Measurements from ENCODE around the gene FYN. TPM values are rescaled to one million over a fixed set of nuclear protein-coding genes. Genes with fewer than 3 reads are reported as not detected.

FYN gene
- total and polyA plus RNA-seq, 2 of the 13 experiments (the other 11 are each of a cell fraction or from before 2014, with no cell fraction given), result 15.5 to 24.6 TPM

GRCh38 chr6:111850295-111850937 lies 22.8 kb downstream of the FYN start (continued):
- TF ChIP-seq BRF2 (CRISPR knock-in tag; IDR thresholded peaks at IDR 0.05) (no peak), CREB1 (IDR thresholded peaks at IDR 0.05) (no peak), CREB1 (CRISPR knock-in tag; IDR thresholded peaks at IDR 0.05) (no peak)

- Histone ChIP-seq H3K9me3 (ENCODE audit: low read length) (no peaks in the 10 kb centered on the region), H3K4me1 (ENCODE audit: insufficient read depth, low read length) (peaks cover 38% of the 10 kb centered on the region), H3K4me3 (replicated peaks in 1 of 3; ENCODE audit: insufficient read depth in 1 of 3, low read depth in 2 of 3, low read length in 3 of 3) (no peak overlapping the region), H3K4me2 (ENCODE audit: low read depth, low read length) (no peak overlapping the region), H3K79me2 (ENCODE audit: insufficient read depth, low read length) (no peaks in the 10 kb centered on the region), H3K27ac (ENCODE audit: extremely low read length, insufficient read depth, low read length) (no peak overlapping the region), H4K20me1 (ENCODE audit: insufficient read depth, low read length) (no peaks in the 10 kb centered on the region), H3K27me3 (ENCODE audit: control insufficient read depth in 1 of 2, insufficient read depth in 2 of 2, low read length in 2 of 2) (no peaks in the 10 kb centered on the region), H2AFZ (ENCODE audit: low read length) (no peak overlapping the region), H3K36me3 (replicated peaks in 1 of 2; ENCODE audit: control insufficient read depth in 1 of 2, insufficient read depth in 2 of 2, low read length in 2 of 2) (no peaks in the 10 kb centered on the region), H3K9ac (ENCODE audit: insufficient read depth, low read depth, low read length) (no peak overlapping the region)
- in situ Hi-C loops (cut with HindIII; ENCODE audit: extremely low pct_ligation_motif_present, low pct_unique_long_range_greater_than_20kb) (no loop called here), intact Hi-C loops (cut with micrococcal nuclease; ENCODE audit: unreplicated experiment) (no loop called here)
- WGBS (ENCODE audit: low lambda C conversion rate), result 76% methylated on average over 5 of the region's 5 CpGs
- ChIA-PET POLR2A (no interaction called here), CTCF (ENCODE audit: low intra/inter-chr PET ratio, low total read pairs) (no interaction called here)
- DNase-seq (ENCODE audit: low spot score), result no peak
- FAIRE-seq, result no peak
- BruUV-seq (replicated peaks), result no TSS peak
- ATAC-seq, result no peak
- TF ChIP-seq SNAI1 (CRISPR knock-in tag; IDR thresholded peaks at IDR 0.05; ENCODE audit: borderline replicate concordance) (no peak), ZFP41 (CRISPR knock-in tag; IDR thresholded peaks at IDR 0.05; ENCODE audit: borderline replicate concordance) (no peak), SOX13 (IDR thresholded peaks at IDR 0.05) (no peak), SOX13 (CRISPR knock-in tag; conservative IDR thresholded peaks at IDR 0.05 in 1 of 2, IDR thresholded peaks at IDR 0.05 in 1 of 2) (no peak), FIP1L1 (IDR thresholded peaks at IDR 0.05; ENCODE audit: borderline replicate concordance, insufficient read depth, low read depth, low read length) (no peak), BCLAF1 (IDR thresholded peaks at IDR 0.05) (no peak), ZNF547 (CRISPR knock-in tag; IDR thresholded peaks at IDR 0.05) (no peak), SMAD1 (CRISPR knock-in tag; IDR thresholded peaks at IDR 0.05; ENCODE audit: borderline replicate concordance, low read depth) (no peak), MTERF4 (CRISPR knock-in tag; IDR thresholded peaks at IDR 0.05) (no peak), NFYC (CRISPR knock-in tag; IDR thresholded peaks at IDR 0.05) (no peak)
Measured at GRCh38 chr6:111849298-111849697, 24.0 kb downstream of the FYN start.

Data from HepG2 (cell line).